ENCODE results near the gene NCR2.

NCR2 gene

DNA sequence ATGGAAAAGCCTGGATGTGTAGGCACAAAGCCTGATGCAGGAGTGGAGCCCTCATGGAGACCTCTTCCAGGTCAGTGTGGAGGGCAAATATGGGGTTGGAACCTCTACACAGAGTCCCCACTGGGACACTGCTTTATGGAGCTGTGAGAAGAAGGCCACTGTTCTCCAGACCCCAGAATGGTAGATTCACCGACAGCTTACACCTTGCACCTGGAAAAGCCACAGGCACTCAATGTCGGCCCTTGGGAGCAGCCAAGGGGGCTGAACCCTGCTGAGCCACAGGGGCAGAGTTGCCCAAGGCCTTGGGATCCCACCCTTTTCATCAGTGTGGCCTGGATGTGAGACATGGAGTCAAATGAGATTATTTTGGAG is 24.9 kb downstream of the NCR2 start:
- no peak for DNase-seq

- no peak for DNase-seq
Measured at GRCh38 chr6:41366150-41366549, 30.7 kb downstream of the NCR2 start.

DNA sequence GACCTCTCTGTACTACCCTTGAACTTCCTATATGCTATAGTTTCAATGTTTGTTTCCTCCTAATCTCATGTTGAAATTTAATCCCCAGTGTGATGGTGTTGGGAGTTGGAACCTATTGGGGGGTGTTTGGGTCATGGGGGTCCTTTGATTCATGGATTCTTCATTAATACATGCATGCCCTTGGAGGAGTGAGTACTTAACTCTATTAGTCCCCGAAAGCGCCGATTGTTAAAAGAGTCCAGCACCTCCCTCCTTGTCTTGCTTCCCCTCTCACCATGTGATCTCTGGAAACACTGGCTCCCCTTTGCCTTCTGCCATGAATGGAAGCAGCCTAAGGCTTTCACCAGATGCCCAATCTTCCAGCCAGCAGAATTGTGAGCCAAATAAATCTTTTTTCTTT is 31.7 kb downstream of the NCR2 start:
- no peak for DNase-seq

- peak; percentile 75 for DNase-seq
Measured at GRCh38 chr6:41367700-41368099, 32.3 kb downstream of the NCR2 start.

- no peak for DNase-seq
Measured at GRCh38 chr6:41370488-41371111, 35.2 kb downstream of the NCR2 start.

DNA sequence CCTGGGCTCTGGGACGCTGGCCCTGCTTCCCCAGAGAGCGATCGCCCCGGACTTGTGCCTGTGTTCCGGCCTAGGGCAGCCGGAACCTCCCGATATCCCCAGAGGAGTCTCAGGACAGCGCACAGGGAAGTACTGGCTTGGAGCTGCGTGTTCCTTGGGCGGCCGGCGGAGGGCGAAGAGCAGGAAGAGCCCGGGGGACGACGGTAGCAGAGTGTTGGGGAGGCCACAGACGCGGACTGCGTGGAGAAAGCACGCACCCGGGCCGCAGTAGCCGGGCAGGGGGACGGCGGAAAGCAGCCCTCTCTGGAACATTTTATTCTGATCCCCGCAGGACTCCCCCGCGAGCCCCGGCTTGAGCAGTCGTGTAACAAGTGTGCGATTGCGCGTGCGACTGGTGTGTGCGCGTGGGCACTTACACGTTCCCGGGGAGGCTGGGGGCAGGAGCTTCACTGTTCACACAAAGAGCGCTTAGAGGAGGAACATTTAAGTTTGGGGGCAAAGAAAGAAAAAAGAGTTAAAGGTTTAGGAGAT is 36.1 kb downstream of the NCR2 start:
- peak; percentile 54 for DNase-seq

GRCh38 chr6:41371992-41372831 is 36.8 kb downstream of the NCR2 start:
- peak; percentile 66 for DNase-seq

DNA sequence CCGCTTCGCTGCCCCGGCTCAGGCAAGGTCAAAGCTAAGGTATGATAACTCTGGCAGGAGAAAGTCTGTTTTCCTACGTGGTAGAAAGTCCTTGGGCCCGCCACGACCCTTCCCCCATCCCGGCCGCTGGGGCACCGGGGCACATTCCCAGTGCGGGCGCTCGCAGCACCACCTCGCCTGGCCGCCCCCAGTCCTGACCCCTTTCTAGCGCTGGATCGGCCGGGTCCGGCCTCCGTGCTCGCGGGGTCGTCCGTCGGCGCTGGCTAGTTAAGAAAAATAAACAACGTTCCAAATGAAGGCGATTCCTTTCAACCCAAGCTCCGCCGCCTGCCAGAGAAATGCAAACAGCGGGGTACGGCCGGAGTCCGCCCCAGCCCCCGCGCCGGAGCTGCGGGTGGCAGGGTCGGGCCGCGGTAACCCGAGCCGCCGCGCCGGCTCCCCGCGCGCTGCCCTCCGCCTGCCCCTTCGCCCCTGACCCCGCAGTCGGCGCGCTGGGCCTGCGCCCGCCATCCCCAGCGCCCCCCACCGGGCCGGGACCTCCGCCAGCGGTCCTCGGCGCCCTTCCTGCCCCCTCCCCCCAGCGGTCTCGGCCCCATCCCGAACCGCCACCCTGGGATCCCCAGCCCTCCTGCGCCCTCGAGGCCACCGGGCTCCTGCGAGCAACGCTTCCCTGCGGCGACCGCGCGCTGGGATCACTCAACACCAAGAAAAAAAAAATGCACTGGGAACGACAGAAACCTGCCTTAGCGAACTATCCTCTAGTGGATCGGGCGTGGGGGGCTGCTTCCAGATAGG is 37.6 kb downstream of the NCR2 start:
- no peak for DNase-seq

GRCh38 chr6:41373627-41373918 is 38.2 kb downstream of the NCR2 start:
- no peak for DNase-seq

DNA sequence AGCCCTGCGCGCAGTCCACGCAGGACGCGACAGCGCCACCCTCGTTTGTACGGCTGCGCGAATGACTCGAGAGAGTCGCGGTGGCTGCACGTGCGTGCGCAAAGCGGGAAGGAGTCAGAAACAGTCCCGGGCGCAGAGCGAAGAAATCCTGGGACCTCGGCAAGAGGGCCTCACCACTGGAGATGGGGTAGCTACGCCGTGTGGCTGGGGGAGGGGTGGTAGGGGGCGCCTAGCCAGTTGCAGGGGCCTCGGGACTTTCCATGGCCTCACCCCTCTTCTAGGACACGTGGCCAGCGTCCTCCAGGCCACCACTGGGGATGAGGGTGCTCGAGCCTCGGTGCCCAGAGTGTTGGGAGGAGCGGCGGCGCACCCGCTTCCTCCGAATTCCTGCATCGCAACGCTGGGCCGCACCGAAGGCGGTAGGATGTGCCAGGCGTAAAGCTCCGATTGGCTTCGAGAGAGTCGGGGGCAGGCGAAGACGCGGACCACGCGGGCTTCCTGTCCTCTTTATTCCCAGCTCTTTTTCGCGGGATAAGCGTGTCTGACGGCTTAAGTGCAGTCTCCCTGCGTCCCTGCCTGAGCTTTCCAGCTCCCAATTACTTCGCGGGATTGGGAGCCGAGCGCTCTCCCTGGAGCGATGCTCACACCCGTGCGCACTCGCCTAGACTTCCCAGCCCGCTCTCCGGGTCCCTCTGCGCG is 38.7 kb downstream of the NCR2 start:
- peak; percentile 34 for DNase-seq

- peak; percentile 49 for DNase-seq
Measured at GRCh38 chr6:41374618-41375590, 39.5 kb downstream of the NCR2 start.

- DNase-seq = peak; percentile 41
Measured at GRCh38 chr6:41375598-41376151, 40.3 kb downstream of the NCR2 start.

- no peak for DNase-seq
Measured at GRCh38 chr6:41376176-41376575, 40.8 kb downstream of the NCR2 start.

- DNase-seq = no peak
Measured at GRCh38 chr6:41377071-41377470, 41.7 kb downstream of the NCR2 start.

DNA sequence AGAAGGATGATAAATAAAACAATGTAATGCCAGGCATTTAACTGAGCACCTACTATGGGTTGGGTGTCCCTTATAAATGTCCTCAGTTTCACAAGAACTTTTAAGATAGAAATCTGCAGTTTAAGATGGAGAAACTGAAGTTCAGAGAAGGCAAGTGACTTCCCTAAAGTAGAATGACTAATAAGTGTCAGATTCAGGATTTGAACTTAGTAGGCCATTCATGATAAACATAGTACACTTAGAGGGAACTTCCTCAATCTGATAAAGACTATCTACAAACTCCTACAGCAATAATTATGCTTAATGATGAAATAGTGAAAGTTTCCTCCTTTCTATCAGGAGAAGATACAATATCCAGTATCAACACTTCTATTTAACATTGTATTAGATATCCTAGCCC is 43.9 kb downstream of the NCR2 start:
- DNase-seq = no peak

- no peak for DNase-seq
Measured at GRCh38 chr6:41386594-41386993, 51.2 kb downstream of the NCR2 start.

DNA sequence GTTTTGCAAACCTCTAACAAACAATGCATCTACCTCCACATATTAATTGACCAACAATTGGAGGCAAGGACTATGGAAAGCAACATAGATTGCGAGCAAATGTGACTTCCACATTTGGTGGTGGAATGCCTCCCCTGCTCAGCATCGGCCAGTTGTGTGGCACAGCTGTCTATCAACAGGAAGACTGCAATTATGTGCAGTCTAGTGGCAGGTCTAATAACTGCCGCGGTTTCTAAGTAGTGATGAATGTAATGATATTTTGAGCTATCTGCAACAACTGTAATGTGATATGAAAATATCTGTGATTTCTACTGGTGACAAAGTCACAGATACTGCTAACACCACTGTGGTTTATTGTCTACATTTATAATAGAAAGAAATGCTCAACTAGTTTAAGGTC is 56.8 kb downstream of the NCR2 start:
- DNase-seq = no peak

GRCh38 chr6:41396335-41396734 is 60.9 kb downstream of the NCR2 start:
- no peak for DNase-seq

DNA sequence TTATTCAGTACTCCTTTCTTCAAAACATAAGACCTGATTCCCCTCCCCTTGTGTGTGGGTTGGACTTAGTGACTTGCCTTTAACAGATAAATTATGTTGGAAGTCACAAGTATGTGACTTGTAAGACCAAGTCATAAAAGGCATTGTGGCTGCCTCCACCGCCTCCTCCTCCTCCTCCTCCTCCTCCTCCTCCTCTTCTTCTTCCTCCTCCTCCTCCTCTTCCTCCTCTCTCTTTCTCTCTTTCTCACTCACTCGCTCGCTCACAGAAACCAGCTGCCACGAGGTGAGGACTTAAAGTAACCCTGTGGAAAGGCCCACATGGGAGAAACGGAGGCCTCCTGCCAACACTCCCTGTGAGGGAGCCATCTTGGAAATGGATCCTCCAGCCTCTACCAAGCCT is 64.0 kb downstream of the NCR2 start:
- DNase-seq = no peak
